Measurements from ENCODE around the gene FSD1. TPM values are rescaled to one million over a fixed set of nuclear protein-coding genes. Genes with fewer than 3 reads are reported as not detected.

FSD1 gene
- polyA plus RNA-seq, 1 donor from 2014 or later, result 114 TPM

DNA sequence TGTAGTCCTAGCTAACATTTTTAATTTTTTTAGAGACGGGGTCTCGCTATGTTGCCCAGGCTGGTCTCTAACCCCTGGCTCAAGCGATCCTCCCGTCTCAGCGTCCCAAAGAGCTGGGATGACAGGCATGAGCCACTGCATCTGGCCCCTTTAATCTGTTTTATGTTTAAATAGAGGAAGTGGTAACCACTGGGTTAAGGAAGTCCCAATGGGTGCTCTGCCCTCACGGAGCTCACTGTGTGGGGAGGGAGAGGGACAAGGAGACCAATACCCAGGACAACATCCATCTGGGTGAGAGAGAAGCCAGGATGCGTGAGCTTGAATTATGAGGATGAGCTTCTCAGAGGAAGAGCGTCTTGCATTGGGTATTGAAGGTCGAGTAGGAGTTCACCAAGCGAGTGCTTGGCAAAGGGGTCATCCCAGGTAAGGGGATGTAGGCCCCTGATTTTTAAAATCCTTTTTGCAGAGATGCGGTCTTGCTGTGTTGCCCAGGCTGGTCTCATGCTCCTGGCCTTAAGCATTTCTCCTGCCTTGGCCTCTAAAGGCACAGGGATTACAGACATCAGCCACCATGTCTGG lies 43.7 kb upstream of the FSD1 start:
- no peaks in the 10 kb centered on the region for H3K36me3 ChIP-seq (ENCODE audit: insufficient read depth, low read length)

DNA sequence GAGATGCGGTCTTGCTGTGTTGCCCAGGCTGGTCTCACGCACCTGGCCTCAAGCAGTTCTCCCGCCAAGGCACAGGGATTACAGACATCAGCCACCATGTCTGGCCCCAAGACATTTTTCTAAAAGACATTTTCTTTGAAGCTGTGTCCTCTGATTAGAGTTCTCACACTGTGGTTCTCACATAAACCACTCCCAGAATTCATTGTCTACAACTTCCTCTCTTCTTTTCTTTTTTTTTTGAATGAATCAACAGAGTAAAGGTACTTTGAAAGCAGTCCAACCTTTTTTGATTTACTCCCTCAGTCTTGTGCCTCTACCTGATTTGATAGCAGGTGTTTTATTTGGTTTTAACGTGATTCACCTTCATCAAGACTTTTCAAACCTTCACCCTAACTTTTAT lies 39.6 kb upstream of the FSD1 start:
- Histone ChIP-seq H3F3A (ENCODE audit: insufficient read depth, low read length, poor library complexity, severe bottlenecking) (no peaks in the 10 kb centered on the region), H3K9ac (ENCODE audit: low read length) (no peak overlapping the region), H4K20me1 (ENCODE audit: insufficient read depth) (no peaks in the 10 kb centered on the region), H3K4me2 (ENCODE audit: low read length) (no peak overlapping the region), H3K27me3 (ENCODE audit: insufficient read depth, low read depth, low read length) (no peaks in the 10 kb centered on the region), H3K4me3 (ENCODE audit: low read length) (no peak overlapping the region), H2AFZ (ENCODE audit: low read depth, low read length) (no peak overlapping the region), H3K79me2 (replicated peaks; ENCODE audit: insufficient read depth, low read length) (no peaks in the 10 kb centered on the region), H3K36me3 (ENCODE audit: insufficient read depth, low read length) (no peaks in the 10 kb centered on the region), H3K9me3 (ENCODE audit: low read length) (no peaks in the 10 kb centered on the region), H3K9me2 (ENCODE audit: insufficient read depth, low read length) (no peaks in the 10 kb centered on the region), H3K27ac (ENCODE audit: low read length) (no peak overlapping the region)
- no peak for TF ChIP-seq POLR2AphosphoS5 (IDR thresholded peaks at IDR 0.05)
- no peak for TF ChIP-seq MXI1 (conservative IDR thresholded peaks at IDR 0.05; ENCODE audit: poor library complexity, severe bottlenecking)
- TF ChIP-seq, protein P1, sequence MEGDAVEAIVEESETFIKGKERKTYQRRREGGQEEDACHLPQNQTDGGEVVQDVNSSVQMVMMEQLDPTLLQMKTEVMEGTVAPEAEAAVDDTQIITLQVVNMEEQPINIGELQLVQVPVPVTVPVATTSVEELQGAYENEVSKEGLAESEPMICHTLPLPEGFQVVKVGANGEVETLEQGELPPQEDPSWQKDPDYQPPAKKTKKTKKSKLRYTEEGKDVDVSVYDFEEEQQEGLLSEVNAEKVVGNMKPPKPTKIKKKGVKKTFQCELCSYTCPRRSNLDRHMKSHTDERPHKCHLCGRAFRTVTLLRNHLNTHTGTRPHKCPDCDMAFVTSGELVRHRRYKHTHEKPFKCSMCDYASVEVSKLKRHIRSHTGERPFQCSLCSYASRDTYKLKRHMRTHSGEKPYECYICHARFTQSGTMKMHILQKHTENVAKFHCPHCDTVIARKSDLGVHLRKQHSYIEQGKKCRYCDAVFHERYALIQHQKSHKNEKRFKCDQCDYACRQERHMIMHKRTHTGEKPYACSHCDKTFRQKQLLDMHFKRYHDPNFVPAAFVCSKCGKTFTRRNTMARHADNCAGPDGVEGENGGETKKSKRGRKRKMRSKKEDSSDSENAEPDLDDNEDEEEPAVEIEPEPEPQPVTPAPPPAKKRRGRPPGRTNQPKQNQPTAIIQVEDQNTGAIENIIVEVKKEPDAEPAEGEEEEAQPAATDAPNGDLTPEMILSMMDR (IDR thresholded peaks at IDR 0.05; ENCODE audit: poor library complexity, severe bottlenecking), result no peak
- TF ChIP-seq RAD21 (conservative IDR thresholded peaks at IDR 0.05), result no peak
- TF ChIP-seq SMC3 (conservative IDR thresholded peaks at IDR 0.05; ENCODE audit: poor library complexity), result no peak
- TF ChIP-seq, protein P2, sequence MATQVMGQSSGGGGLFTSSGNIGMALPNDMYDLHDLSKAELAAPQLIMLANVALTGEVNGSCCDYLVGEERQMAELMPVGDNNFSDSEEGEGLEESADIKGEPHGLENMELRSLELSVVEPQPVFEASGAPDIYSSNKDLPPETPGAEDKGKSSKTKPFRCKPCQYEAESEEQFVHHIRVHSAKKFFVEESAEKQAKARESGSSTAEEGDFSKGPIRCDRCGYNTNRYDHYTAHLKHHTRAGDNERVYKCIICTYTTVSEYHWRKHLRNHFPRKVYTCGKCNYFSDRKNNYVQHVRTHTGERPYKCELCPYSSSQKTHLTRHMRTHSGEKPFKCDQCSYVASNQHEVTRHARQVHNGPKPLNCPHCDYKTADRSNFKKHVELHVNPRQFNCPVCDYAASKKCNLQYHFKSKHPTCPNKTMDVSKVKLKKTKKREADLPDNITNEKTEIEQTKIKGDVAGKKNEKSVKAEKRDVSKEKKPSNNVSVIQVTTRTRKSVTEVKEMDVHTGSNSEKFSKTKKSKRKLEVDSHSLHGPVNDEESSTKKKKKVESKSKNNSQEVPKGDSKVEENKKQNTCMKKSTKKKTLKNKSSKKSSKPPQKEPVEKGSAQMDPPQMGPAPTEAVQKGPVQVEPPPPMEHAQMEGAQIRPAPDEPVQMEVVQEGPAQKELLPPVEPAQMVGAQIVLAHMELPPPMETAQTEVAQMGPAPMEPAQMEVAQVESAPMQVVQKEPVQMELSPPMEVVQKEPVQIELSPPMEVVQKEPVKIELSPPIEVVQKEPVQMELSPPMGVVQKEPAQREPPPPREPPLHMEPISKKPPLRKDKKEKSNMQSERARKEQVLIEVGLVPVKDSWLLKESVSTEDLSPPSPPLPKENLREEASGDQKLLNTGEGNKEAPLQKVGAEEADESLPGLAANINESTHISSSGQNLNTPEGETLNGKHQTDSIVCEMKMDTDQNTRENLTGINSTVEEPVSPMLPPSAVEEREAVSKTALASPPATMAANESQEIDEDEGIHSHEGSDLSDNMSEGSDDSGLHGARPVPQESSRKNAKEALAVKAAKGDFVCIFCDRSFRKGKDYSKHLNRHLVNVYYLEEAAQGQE (IDR thresholded peaks at IDR 0.05; ENCODE audit: borderline replicate concordance), result no peak
- TF ChIP-seq EP300 (conservative IDR thresholded peaks at IDR 0.05; ENCODE audit: poor library complexity, severe bottlenecking), result no peak
- no peak for TF ChIP-seq EZH2 (IDR thresholded peaks at IDR 0.05; ENCODE audit: borderline replicate concordance, insufficient read depth, low read length, poor library complexity, severe bottlenecking)
- no peak for TF ChIP-seq TAF1 (IDR thresholded peaks at IDR 0.05; ENCODE audit: low read depth)

More for the DNA sequence above, 43.7 kb upstream of the FSD1 start:
- no peaks in the 10 kb centered on the region for H3F3A ChIP-seq (ENCODE audit: insufficient read depth, low read length, poor library complexity, severe bottlenecking)
- no peaks in the 10 kb centered on the region for H3K9me3 ChIP-seq (ENCODE audit: low read length)
- no peak overlapping the region for H3K27ac ChIP-seq (ENCODE audit: low read length)
- no peaks in the 10 kb centered on the region for H3K27me3 ChIP-seq (ENCODE audit: insufficient read depth, low read depth, low read length)
- H3K4me3 ChIP-seq (ENCODE audit: low read length), result no peak overlapping the region
- no peaks in the 10 kb centered on the region for H3K9me2 ChIP-seq (ENCODE audit: insufficient read depth, low read length)
- no peaks in the 10 kb centered on the region for H3K79me2 ChIP-seq (replicated peaks; ENCODE audit: insufficient read depth, low read length)
- TF ChIP-seq RAD21 (conservative IDR thresholded peaks at IDR 0.05) (no peak), TAF1 (IDR thresholded peaks at IDR 0.05; ENCODE audit: low read depth) (no peak)
- TF ChIP-seq, protein P2 (IDR thresholded peaks at IDR 0.05; ENCODE audit: borderline replicate concordance), result no peak
- no peaks in the 10 kb centered on the region for H4K20me1 ChIP-seq (ENCODE audit: insufficient read depth)
- no peak overlapping the region for H2AFZ ChIP-seq (ENCODE audit: low read depth, low read length)
- no peak overlapping the region for H3K9ac ChIP-seq (ENCODE audit: low read length)
- H3K4me2 ChIP-seq (ENCODE audit: low read length), result no peak overlapping the region
